WI38 (cell line): Measurements from ENCODE around the gene MYOD1.

Experiments used
- H3K4me3 ChIP-seq: 2 replicates; pipeline ENCODE4 v1.5.1; 2011; ENCODE audit warnings: low read depth, mild to moderate bottlenecking, control low read depth, low read length
- TF ChIP-seq, protein P1 (sequence below): IDR thresholded peaks from 2 replicates; pipeline ENCODE4 v1.5.1; 2012; ENCODE audit warnings: low read depth, mild to moderate bottlenecking, control low read depth, low read length

The MYOD1 gene

DNA sequence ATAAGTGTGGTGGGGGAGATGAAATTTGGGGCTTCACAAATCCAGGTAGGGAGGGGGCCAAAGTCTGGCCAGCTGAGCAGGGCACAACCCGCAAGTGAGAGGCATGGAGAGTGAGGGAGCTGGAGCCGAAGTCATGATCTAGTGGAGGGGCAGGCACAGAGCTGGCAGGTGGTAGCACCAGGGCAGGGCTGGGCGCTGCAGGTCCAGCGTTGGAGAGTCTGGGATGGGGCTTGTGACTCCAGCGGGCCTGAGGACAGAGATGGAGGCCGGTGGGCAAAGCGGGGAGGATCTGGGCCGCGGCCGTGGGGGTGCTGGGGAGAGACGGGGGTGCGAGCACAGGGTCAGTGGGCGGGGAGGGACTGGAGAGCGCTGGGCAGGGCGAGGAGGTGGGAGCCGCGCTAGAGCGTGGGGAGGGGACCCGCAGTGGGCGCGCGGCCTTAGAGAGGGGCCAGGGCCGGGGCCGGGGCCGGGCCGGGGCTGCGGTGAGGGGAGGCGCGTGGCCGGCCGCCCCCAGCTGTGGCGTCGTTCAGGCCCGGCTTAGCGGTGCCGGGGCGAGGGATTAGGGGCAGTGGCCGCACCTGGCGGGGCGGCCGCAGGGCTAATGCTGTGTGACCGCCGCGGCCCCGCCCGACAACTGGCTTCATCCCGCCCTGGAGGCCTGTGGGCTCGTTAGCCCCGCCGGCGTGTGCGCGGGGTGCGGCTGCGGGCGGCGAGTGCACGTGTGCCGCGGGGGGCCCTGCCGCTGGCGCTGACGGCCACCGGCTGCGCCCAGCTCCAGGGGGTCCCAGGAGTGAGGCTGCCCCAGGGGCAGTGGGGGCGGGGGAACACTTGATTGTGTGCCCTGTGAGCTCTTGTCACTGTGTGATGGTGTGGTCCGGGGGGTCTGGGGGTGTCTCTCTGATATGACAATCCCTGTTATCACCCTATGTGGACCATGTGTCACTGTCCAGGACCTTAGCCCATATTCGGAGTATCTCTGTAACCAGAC lies 23.6 kb upstream of the MYOD1 start:
- H3K4me3 ChIP-seq, result no peak overlapping the region
- TF ChIP-seq, protein P1, sequence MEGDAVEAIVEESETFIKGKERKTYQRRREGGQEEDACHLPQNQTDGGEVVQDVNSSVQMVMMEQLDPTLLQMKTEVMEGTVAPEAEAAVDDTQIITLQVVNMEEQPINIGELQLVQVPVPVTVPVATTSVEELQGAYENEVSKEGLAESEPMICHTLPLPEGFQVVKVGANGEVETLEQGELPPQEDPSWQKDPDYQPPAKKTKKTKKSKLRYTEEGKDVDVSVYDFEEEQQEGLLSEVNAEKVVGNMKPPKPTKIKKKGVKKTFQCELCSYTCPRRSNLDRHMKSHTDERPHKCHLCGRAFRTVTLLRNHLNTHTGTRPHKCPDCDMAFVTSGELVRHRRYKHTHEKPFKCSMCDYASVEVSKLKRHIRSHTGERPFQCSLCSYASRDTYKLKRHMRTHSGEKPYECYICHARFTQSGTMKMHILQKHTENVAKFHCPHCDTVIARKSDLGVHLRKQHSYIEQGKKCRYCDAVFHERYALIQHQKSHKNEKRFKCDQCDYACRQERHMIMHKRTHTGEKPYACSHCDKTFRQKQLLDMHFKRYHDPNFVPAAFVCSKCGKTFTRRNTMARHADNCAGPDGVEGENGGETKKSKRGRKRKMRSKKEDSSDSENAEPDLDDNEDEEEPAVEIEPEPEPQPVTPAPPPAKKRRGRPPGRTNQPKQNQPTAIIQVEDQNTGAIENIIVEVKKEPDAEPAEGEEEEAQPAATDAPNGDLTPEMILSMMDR, result no peak

DNA sequence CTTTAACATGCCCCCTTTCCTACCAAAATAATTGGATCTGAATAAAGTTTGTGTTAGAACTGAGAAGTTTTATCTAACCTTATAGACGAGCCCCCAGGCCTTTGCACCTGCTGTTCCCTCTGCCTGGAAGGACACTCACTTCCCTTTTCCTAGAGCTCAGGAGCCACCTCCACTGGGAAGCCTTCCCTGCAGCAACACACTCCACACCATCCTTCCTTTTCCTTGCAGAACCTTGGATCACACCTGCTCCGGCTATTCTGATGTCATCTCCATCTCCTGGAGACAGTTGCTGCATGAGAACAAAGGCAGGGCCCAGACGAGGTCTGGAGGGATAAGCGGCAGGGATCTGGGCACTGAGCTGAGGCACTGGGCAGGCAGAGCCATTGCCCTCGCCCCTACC lies 22.6 kb upstream of the MYOD1 start:
- TF ChIP-seq, protein P1, result no peak
- H3K4me3 ChIP-seq, result no peak overlapping the region

DNA sequence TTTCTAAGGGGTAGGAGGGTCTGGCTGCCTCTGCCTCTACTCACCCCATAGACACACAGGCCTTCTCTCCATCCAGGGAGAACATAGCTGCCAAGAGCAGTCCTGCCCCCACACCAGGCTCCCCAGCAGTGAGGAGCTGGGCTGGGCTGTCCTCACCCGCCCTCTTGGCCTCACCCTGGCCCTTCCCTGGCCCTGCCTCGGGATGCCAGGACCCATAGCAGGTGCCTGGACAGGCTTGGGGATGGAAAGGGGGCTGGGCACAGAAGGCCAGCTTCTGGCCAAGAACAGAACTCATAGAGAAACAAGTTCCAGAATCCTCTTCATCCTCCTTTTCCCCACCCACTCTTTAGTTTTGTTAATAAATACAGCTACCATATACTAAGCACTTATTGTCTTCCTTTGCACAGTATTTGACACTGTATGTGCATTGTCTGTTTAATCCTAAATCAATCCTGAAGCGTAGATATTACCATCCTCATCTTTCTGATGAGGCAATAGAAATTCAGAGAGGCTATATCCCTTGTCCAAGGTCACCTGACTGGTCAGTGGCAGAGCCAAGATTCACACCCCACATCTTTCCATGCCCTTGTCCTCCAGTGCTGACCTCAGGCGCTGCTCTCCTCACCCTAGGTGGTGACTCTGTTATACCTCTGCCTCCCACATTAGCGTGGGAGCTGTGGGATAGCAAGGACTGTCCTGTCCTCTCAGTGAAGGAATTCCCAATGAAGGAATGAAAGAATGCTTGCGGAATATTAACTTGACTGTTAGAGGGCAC lies 22.0 kb upstream of the MYOD1 start:
- TF ChIP-seq, protein P1, result no peak
- H3K4me3 ChIP-seq, result no peak overlapping the region

DNA sequence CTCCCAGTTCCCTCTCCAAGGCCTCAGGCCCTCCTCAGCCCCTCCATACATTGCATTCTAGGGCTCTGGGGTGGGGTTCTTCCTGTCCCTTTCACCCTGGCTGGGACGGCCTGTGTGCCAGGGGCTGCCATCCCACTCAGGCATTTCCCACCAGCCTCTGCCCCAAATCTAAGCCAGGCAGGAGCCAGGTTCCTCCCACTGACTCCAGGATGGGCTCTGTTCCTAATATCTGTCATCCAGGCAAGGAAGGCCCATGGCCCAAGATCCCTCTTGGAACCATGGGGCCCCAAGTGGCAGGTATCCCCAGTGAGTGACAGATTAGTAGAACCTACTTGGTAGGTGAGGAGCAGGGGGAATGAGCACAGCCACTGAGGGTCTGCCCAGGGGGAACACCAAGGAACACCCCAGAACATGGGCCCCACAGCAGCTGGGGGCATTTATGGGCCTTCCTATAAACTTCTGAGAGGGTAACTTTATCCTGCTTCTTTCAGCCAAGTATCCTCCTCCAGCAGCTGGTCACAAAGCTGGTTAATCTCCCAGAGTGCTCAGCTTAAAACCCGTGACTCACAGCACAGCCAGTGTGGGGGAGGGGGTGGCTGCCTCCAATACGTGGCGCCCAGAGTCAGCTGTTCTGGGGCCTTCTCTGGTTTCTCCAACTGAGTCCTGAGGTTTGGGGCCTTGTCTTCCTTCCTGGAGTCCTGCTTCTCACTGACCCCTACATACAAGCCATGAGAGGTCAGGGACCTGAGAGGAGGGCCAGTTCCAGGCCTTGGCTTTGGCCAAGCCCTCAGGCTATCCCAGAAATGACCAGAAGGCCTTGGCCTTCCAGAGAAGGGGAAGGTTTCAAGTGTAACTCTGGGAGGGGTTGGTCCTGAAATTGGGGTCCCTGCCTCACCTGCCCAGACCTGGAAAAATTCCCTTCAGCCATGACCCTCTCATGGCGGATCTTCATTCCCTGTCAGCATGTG lies 19.9 kb upstream of the MYOD1 start:
- H3K4me3 ChIP-seq, result no peak overlapping the region
- TF ChIP-seq, protein P1, result no peak

DNA sequence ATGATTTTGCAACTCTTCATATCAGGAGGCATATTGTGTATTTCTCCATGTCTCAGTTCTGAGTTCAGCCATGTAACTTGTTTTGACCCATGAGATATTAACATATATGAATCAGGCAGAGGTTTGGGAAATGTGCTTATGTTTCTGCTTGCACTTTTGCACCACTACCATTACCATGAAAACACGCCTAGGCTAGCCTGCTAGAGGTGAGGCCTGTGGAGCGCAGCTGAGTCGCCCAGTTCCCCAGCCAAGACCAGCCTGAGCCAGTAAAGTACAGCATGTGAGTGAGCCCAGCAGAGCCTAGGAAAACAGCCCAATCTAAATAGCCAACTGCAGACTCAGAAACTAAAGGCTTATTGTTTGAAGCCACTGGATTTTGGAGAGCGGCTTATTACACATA lies 18.4 kb upstream of the MYOD1 start:
- no peak overlapping the region for H3K4me3 ChIP-seq
- TF ChIP-seq, protein P1, result no peak

DNA sequence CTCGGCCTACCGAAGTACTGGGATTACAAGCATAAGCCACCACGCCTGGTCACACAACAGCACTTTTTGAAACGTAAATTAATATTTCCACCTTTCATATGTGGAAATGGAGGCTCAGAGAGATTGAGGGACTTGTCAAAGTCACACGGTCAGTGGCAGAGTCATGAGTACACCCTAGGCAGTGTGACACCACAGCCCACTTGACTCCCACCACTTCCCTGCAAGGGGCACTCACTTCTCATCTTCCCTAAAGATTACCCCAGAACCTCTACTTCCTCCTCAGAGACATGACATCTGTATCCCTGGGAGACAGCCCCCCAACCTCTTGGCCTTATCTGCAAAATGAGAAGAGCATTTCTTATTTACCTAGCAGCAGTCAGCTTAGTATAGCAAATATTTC lies 16.5 kb upstream of the MYOD1 start:
- TF ChIP-seq, protein P1, result no peak
- no peak overlapping the region for H3K4me3 ChIP-seq
